Measurements from ENCODE around the gene KDM5B. TPM values are rescaled to one million over a fixed set of nuclear protein-coding genes. Genes with fewer than 3 reads are reported as not detected.

Gene KDM5B
- total RNA-seq, 1 experiment from 2014 or later, result not detected

GRCh38 chr1:202708456-202709275 is 99.6 kb downstream of the KDM5B start:
- Histone ChIP-seq H4K20me1 (ENCODE audit: insufficient read depth, low read depth, low read length) (no peaks in the 10 kb centered on the region), H3K27me3 (ENCODE audit: low read length) (no peaks in the 10 kb centered on the region), H3K36me3 (ENCODE audit: insufficient read depth, low read length) (no peaks in the 10 kb centered on the region), H3K27ac (ENCODE audit: low read length) (no peak overlapping the region), H3K9me3 (ENCODE audit: low read length) (no peaks in the 10 kb centered on the region), H3K4me1 (ENCODE audit: low read length) (no peaks in the 10 kb centered on the region), H3K9me2 (replicated peaks; ENCODE audit: insufficient read depth, low read length) (no peaks in the 10 kb centered on the region), H2AFZ (ENCODE audit: low read length) (no peak overlapping the region), H3K4me2 (ENCODE audit: low read depth, low read length, poor library complexity, severe bottlenecking) (no peak overlapping the region), H3K79me2 (ENCODE audit: low read length) (no peaks in the 10 kb centered on the region), H3K9ac (ENCODE audit: low read length) (no peak overlapping the region), H3K4me3 (ENCODE audit: low read length) (no peak overlapping the region)
- no peak for DNase-seq

DNA sequence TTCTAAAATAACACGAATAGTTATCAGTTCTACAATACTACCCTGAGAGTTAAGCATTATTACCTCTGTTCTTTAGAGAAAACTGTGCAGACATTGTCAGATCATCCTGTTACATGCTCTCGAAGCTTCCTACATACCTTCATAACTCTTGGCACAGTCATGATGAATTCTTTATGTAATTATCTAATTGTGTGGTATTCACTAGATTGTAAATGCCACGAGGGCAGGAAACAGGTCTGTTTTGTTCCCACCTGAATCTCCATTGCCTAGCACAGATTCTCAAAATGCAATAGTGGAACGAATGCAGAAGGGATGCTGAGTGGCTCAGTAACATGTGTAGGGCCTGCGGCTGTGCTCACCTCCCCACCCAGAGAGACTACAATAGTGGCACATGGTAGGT is 101.4 kb downstream of the KDM5B start:
- no peaks in the 10 kb centered on the region for H4K20me1 ChIP-seq (ENCODE audit: insufficient read depth, low read depth, low read length)

GRCh38 chr1:202704601-202705000 is 103.6 kb downstream of the KDM5B start:
- no peaks in the 10 kb centered on the region for H3K9me3 ChIP-seq (ENCODE audit: low read length)
- DNase-seq, result no peak
- H3K4me3 ChIP-seq (ENCODE audit: low read length), result no peak overlapping the region
- no peaks in the 10 kb centered on the region for H3K27me3 ChIP-seq (ENCODE audit: low read length)
- no peak overlapping the region for H2AFZ ChIP-seq (ENCODE audit: low read length)
- H3K36me3 ChIP-seq (ENCODE audit: insufficient read depth, low read length), result no peaks in the 10 kb centered on the region
- no peaks in the 10 kb centered on the region for H3K4me1 ChIP-seq (ENCODE audit: low read length)
- H3K9me2 ChIP-seq (replicated peaks; ENCODE audit: insufficient read depth, low read length), result no peaks in the 10 kb centered on the region
- no peak overlapping the region for H3K27ac ChIP-seq (ENCODE audit: low read length)
- no peak overlapping the region for H3K4me2 ChIP-seq (ENCODE audit: low read depth, low read length, poor library complexity, severe bottlenecking)
- no peaks in the 10 kb centered on the region for H4K20me1 ChIP-seq (ENCODE audit: insufficient read depth, low read depth, low read length)
- H3K79me2 ChIP-seq (ENCODE audit: low read length), result no peaks in the 10 kb centered on the region
- no peak overlapping the region for H3K9ac ChIP-seq (ENCODE audit: low read length)

More for the DNA sequence above, 101.4 kb downstream of the KDM5B start:
- H3K4me3 ChIP-seq (ENCODE audit: low read length), result no peak overlapping the region
- H3K4me1 ChIP-seq (ENCODE audit: low read length), result no peaks in the 10 kb centered on the region
- no peaks in the 10 kb centered on the region for H3K9me2 ChIP-seq (replicated peaks; ENCODE audit: insufficient read depth, low read length)
- H3K9me3 ChIP-seq (ENCODE audit: low read length), result no peaks in the 10 kb centered on the region
- no peak overlapping the region for H3K27ac ChIP-seq (ENCODE audit: low read length)
- no peaks in the 10 kb centered on the region for H3K27me3 ChIP-seq (ENCODE audit: low read length)
- DNase-seq, result no peak
- no peaks in the 10 kb centered on the region for H3K79me2 ChIP-seq (ENCODE audit: low read length)
- H2AFZ ChIP-seq (ENCODE audit: low read length), result no peak overlapping the region
- H3K4me2 ChIP-seq (ENCODE audit: low read depth, low read length, poor library complexity, severe bottlenecking), result no peak overlapping the region
- no peak overlapping the region for H3K9ac ChIP-seq (ENCODE audit: low read length)
- H3K36me3 ChIP-seq (ENCODE audit: insufficient read depth, low read length), result no peaks in the 10 kb centered on the region

DNA sequence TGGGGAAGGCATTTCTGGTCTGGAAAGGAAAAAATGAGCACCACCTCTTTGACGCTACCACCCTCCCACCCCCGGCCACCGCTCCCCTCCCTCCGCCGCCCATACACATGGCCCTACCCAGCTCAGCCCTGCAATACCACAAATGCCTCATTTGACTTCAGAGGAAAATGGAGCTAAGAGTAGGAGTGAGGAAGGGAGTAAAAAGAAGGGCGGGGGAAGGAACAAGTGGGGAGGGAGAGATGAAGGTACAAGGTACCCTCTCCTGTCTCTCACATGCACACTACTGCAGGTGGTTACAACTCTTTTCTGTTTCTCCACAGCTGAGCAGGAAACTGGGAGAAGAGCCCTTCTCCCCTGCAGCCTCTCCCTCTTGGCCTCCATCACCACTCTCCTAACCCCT is 105.0 kb downstream of the KDM5B start:
- Histone ChIP-seq H3K27ac (ENCODE audit: low read length) (no peak overlapping the region), H2AFZ (ENCODE audit: low read length) (no peak overlapping the region), H3K4me2 (ENCODE audit: low read depth, low read length, poor library complexity, severe bottlenecking) (no peak overlapping the region), H3K4me1 (ENCODE audit: low read length) (no peaks in the 10 kb centered on the region), H3K4me3 (ENCODE audit: low read length) (no peak overlapping the region), H4K20me1 (ENCODE audit: insufficient read depth, low read depth, low read length) (no peaks in the 10 kb centered on the region), H3K9me3 (ENCODE audit: low read length) (no peaks in the 10 kb centered on the region), H3K79me2 (ENCODE audit: low read length) (no peaks in the 10 kb centered on the region), H3K36me3 (ENCODE audit: insufficient read depth, low read length) (no peaks in the 10 kb centered on the region), H3K9ac (ENCODE audit: low read length) (no peak overlapping the region), H3K9me2 (replicated peaks; ENCODE audit: insufficient read depth, low read length) (no peaks in the 10 kb centered on the region), H3K27me3 (ENCODE audit: low read length) (no peaks in the 10 kb centered on the region)
- no peak for DNase-seq

GRCh38 chr1:202702088-202702487 is 106.1 kb downstream of the KDM5B start:
- H3K27me3 ChIP-seq (ENCODE audit: low read length), result no peaks in the 10 kb centered on the region
- no peaks in the 10 kb centered on the region for H3K36me3 ChIP-seq (ENCODE audit: insufficient read depth, low read length)
- H3K27ac ChIP-seq (ENCODE audit: low read length), result no peak overlapping the region
- no peak overlapping the region for H3K9ac ChIP-seq (ENCODE audit: low read length)
- no peaks in the 10 kb centered on the region for H3K4me1 ChIP-seq (ENCODE audit: low read length)
- H3K9me2 ChIP-seq (replicated peaks; ENCODE audit: insufficient read depth, low read length), result no peaks in the 10 kb centered on the region
- no peaks in the 10 kb centered on the region for H4K20me1 ChIP-seq (ENCODE audit: insufficient read depth, low read depth, low read length)
- no peak for DNase-seq
- H3K9me3 ChIP-seq (ENCODE audit: low read length), result no peaks in the 10 kb centered on the region
- no peak overlapping the region for H3K4me3 ChIP-seq (ENCODE audit: low read length)
- H3K79me2 ChIP-seq (ENCODE audit: low read length), result no peaks in the 10 kb centered on the region
- no peak overlapping the region for H3K4me2 ChIP-seq (ENCODE audit: low read depth, low read length, poor library complexity, severe bottlenecking)
- no peak overlapping the region for H2AFZ ChIP-seq (ENCODE audit: low read length)

GRCh38 chr1:202701200-202701599 is 107.0 kb downstream of the KDM5B start:
- Histone ChIP-seq H2AFZ (ENCODE audit: low read length) (no peak overlapping the region), H3K27ac (ENCODE audit: low read length) (no peak overlapping the region), H4K20me1 (ENCODE audit: insufficient read depth, low read depth, low read length) (no peaks in the 10 kb centered on the region), H3K9me2 (replicated peaks; ENCODE audit: insufficient read depth, low read length) (no peaks in the 10 kb centered on the region), H3K27me3 (ENCODE audit: low read length) (no peaks in the 10 kb centered on the region), H3K9ac (ENCODE audit: low read length) (no peak overlapping the region), H3K4me2 (ENCODE audit: low read depth, low read length, poor library complexity, severe bottlenecking) (no peak overlapping the region), H3K4me1 (ENCODE audit: low read length) (no peaks in the 10 kb centered on the region), H3K4me3 (ENCODE audit: low read length) (no peak overlapping the region), H3K79me2 (ENCODE audit: low read length) (no peaks in the 10 kb centered on the region), H3K36me3 (ENCODE audit: insufficient read depth, low read length) (no peaks in the 10 kb centered on the region), H3K9me3 (ENCODE audit: low read length) (no peaks in the 10 kb centered on the region)
- no peak for DNase-seq

- no peaks in the 10 kb centered on the region for H4K20me1 ChIP-seq (ENCODE audit: insufficient read depth, low read depth, low read length)
- H3K9ac ChIP-seq (ENCODE audit: low read length), result no peak overlapping the region
- H3K36me3 ChIP-seq (ENCODE audit: insufficient read depth, low read length), result no peaks in the 10 kb centered on the region
- H3K4me2 ChIP-seq (ENCODE audit: low read depth, low read length, poor library complexity, severe bottlenecking), result no peak overlapping the region
- no peak for DNase-seq
- H3K9me2 ChIP-seq (replicated peaks; ENCODE audit: insufficient read depth, low read length), result no peaks in the 10 kb centered on the region
- H3K27ac ChIP-seq (ENCODE audit: low read length), result no peak overlapping the region
- H3K27me3 ChIP-seq (ENCODE audit: low read length), result no peaks in the 10 kb centered on the region
- no peak overlapping the region for H2AFZ ChIP-seq (ENCODE audit: low read length)
- H3K4me3 ChIP-seq (ENCODE audit: low read length), result no peak overlapping the region
- no peaks in the 10 kb centered on the region for H3K79me2 ChIP-seq (ENCODE audit: low read length)
- no peaks in the 10 kb centered on the region for H3K4me1 ChIP-seq (ENCODE audit: low read length)
- no peaks in the 10 kb centered on the region for H3K9me3 ChIP-seq (ENCODE audit: low read length)
Observed at GRCh38 chr1:202700061-202700460, 108.2 kb downstream of the KDM5B start.

- Histone ChIP-seq H3K9ac (ENCODE audit: low read length) (no peak overlapping the region), H3K79me2 (ENCODE audit: low read length) (no peaks in the 10 kb centered on the region), H3K27me3 (ENCODE audit: low read length) (no peaks in the 10 kb centered on the region), H2AFZ (ENCODE audit: low read length) (no peak overlapping the region), H4K20me1 (ENCODE audit: insufficient read depth, low read depth, low read length) (0 out of 2 replicates have a peak, but pooled peaks cover 5% of the 10 kb centered on the region), H3K4me1 (ENCODE audit: low read length) (no peaks in the 10 kb centered on the region), H3K9me2 (replicated peaks; ENCODE audit: insufficient read depth, low read length) (no peaks in the 10 kb centered on the region), H3K27ac (ENCODE audit: low read length) (no peak overlapping the region), H3K4me3 (ENCODE audit: low read length) (no peak overlapping the region), H3K36me3 (ENCODE audit: insufficient read depth, low read length) (no peaks in the 10 kb centered on the region), H3K4me2 (ENCODE audit: low read depth, low read length, poor library complexity, severe bottlenecking) (no peak overlapping the region), H3K9me3 (ENCODE audit: low read length) (no peaks in the 10 kb centered on the region)
- DNase-seq, result no peak
Observed at GRCh38 chr1:202698276-202698675, 109.9 kb downstream of the KDM5B start.

All from Karpas-422 (cell line).